HG03575 (cell line): ENCODE results near the gene INTS1.

Experiments
- ATAC-seq: cut with Tn5 transposase; IDR thresholded peaks from one replicate; pipeline ENCODE4 v1.9.1; 2021; ENCODE audit not compliant: unreplicated experiment, insufficient number of reproducible peaks, low FRiP score; ENCODE audit errors: extremely low read depth

Gene INTS1

GRCh38 chr7:1544178-1544895 is 40.1 kb upstream of the INTS1 start:
- ATAC-seq, result no peak

- ATAC-seq, result no peak
Observed at GRCh38 chr7:1543826-1544177, 39.6 kb upstream of the INTS1 start.

GRCh38 chr7:1542841-1543747 is 38.9 kb upstream of the INTS1 start:
- no peak for ATAC-seq

- no peak for ATAC-seq
Observed at GRCh38 chr7:1542329-1542728, 38.1 kb upstream of the INTS1 start.

GRCh38 chr7:1541431-1542162 is 37.4 kb upstream of the INTS1 start:
- ATAC-seq, result no peak

GRCh38 chr7:1540776-1541271 is 36.6 kb upstream of the INTS1 start:
- ATAC-seq, result no peak

- ATAC-seq, result no peak
Observed at GRCh38 chr7:1539882-1540775, 35.9 kb upstream of the INTS1 start.

GRCh38 chr7:1539181-1539881 is 35.1 kb upstream of the INTS1 start:
- no peak for ATAC-seq

GRCh38 chr7:1538544-1539180 is 34.5 kb upstream of the INTS1 start:
- ATAC-seq, result no peak

- ATAC-seq, result no peak
Observed at GRCh38 chr7:1537535-1538412, 33.6 kb upstream of the INTS1 start.

GRCh38 chr7:1536743-1537534 is 32.8 kb upstream of the INTS1 start:
- ATAC-seq, result no peak

GRCh38 chr7:1536455-1536742 is 32.2 kb upstream of the INTS1 start:
- ATAC-seq, result no peak

- no peak for ATAC-seq
Observed at GRCh38 chr7:1535701-1536454, 31.7 kb upstream of the INTS1 start.

GRCh38 chr7:1535100-1535458 is 30.9 kb upstream of the INTS1 start:
- ATAC-seq, result no peak

GRCh38 chr7:1534330-1535099 is 30.3 kb upstream of the INTS1 start:
- ATAC-seq, result no peak
